ENCODE results near the gene AP5S1. TPM values are rescaled to one million over a fixed set of nuclear protein-coding genes. Genes with fewer than 3 reads are reported as not detected.

The AP5S1 gene
- total RNA-seq, 1 donor from 2014 or later: 14.4 TPM

- TF ChIP-seq CTCF (conservative IDR thresholded peaks at IDR 0.05; ENCODE audit: low read depth, low read length): no peak
- no peak for DNase-seq (ENCODE audit: low read depth)
- H3K4me3 ChIP-seq (ENCODE audit: low read depth, low read length): no peak overlapping the region
These were observed 21.5 kb upstream of the AP5S1 start for GRCh38 chr20:3798908-3799248.

- no peak for TF ChIP-seq CTCF (conservative IDR thresholded peaks at IDR 0.05; ENCODE audit: low read depth, low read length)
- DNase-seq (ENCODE audit: low read depth): no peak
- H3K4me3 ChIP-seq (ENCODE audit: low read depth, low read length): no peak overlapping the region
These were observed 20.0 kb upstream of the AP5S1 start for GRCh38 chr20:3800256-3800877.

GRCh38 chr20:3800878-3801260 lies 19.5 kb upstream of the AP5S1 start:
- H3K4me3 ChIP-seq (ENCODE audit: low read depth, low read length): no peak overlapping the region
- no peak for DNase-seq (ENCODE audit: low read depth)
- no peak for TF ChIP-seq CTCF (conservative IDR thresholded peaks at IDR 0.05; ENCODE audit: low read depth, low read length)

- TF ChIP-seq CTCF (conservative IDR thresholded peaks at IDR 0.05; ENCODE audit: low read depth, low read length): no peak
- DNase-seq (ENCODE audit: low read depth): no peak
- no peak overlapping the region for H3K4me3 ChIP-seq (ENCODE audit: low read depth, low read length)
These were observed 19.0 kb upstream of the AP5S1 start for GRCh38 chr20:3801299-3801698.

GRCh38 chr20:3801846-3802245 lies 18.5 kb upstream of the AP5S1 start:
- TF ChIP-seq CTCF (conservative IDR thresholded peaks at IDR 0.05; ENCODE audit: low read depth, low read length): no peak
- H3K4me3 ChIP-seq (ENCODE audit: low read depth, low read length): no peak overlapping the region
- no peak for DNase-seq (ENCODE audit: low read depth)

- no peak overlapping the region for H3K4me3 ChIP-seq (ENCODE audit: low read depth, low read length)
- no peak for TF ChIP-seq CTCF (conservative IDR thresholded peaks at IDR 0.05; ENCODE audit: low read depth, low read length)
- DNase-seq (ENCODE audit: low read depth): no peak
These were observed 17.7 kb upstream of the AP5S1 start for GRCh38 chr20:3802524-3803239.

- no peak for TF ChIP-seq CTCF (conservative IDR thresholded peaks at IDR 0.05; ENCODE audit: low read depth, low read length)
- no peak overlapping the region for H3K4me3 ChIP-seq (ENCODE audit: low read depth, low read length)
- no peak for DNase-seq (ENCODE audit: low read depth)
These were observed 17.1 kb upstream of the AP5S1 start for GRCh38 chr20:3803289-3803688.
